GM19240 (cell line): ENCODE results near the gene RBCK1.
"Not testable (repeated sequence)": the region's sequence is repeated elsewhere in the genome, so short reads cannot be mapped to it uniquely, and the experiment has no call there.

ENCODE experiments used
- DNase-seq: peaks from one replicate; pipeline ENCODE4 v3.0.0; 2011; ENCODE audit warnings: low spot score; ENCODE audit not compliant: insufficient read length

Gene RBCK1

DNA sequence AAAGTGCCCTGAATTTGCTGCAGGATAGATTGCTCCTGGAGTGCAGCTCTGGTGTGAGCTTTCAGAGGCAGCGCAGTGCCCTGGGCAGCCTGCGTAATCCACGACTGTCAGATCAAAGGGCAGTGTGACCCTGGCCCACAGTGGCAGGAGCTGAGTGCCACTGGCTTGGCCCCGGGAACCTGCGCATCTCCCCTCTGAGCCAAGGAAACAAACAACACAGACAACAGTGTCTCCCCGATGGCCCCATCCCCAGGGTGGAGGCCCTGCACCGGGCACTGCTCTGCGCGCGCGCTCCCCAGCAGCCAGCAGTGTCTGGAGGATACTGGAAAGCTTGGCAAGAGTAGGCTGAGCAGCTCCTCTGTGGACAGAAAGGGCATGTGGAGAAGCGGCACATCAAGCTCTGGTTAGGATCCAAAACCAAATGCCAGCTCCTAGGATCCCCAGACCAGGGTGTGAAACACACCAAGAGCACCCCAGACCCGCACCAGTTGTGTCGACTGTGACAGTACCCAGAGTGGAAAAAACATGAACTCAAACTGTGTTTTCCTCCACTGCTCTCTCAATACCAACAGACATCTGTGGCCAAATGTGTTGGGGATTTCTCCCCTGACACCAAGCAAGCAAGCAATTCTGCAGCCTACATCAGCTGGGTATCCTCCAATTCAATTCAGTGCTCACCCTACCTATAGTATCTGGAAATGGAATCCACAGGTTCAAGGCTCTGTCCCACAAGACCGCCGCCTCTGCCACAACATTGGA is 26.7 kb downstream of the RBCK1 start:
- DNase-seq = no peak

DNA sequence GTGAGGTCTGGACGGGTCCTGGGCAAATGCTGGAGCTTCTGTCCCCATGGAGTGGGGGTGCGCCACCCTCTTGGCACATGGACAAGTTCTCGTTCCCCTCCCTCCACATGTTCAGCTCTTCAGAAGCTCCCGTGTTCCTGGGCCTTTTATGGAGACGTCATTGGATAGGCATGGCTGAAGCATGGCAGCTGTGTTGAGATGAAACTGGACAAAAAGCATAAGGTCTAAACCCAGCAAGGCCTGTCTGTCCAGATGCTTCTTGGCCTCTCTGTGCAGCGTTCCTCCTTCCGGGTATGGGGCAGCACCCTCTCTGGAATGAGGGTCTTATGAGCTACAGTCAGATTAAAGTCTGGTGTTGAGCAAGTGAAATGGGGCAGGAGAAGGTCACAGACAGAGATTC is 27.5 kb downstream of the RBCK1 start:
- DNase-seq = no peak

DNA sequence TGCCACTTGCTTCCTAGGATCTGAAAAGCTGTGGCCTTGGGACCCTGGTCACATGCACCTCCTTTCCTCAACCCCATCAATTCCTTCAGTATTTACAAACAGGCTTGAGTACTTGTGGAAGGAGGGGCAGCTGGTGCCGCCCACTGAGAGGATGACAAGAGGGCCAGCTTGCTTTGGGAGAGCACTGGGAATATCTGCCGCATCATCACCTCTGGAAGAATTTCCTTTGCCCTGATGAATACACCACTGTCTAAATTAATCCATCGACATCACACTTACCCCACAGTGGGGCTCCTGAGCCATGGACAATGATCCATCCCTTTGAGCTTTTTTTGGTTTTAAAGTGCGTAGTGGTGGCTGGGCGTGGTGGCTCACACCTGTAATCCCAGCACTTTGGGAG is 28.4 kb downstream of the RBCK1 start:
- DNase-seq = no peak

DNA sequence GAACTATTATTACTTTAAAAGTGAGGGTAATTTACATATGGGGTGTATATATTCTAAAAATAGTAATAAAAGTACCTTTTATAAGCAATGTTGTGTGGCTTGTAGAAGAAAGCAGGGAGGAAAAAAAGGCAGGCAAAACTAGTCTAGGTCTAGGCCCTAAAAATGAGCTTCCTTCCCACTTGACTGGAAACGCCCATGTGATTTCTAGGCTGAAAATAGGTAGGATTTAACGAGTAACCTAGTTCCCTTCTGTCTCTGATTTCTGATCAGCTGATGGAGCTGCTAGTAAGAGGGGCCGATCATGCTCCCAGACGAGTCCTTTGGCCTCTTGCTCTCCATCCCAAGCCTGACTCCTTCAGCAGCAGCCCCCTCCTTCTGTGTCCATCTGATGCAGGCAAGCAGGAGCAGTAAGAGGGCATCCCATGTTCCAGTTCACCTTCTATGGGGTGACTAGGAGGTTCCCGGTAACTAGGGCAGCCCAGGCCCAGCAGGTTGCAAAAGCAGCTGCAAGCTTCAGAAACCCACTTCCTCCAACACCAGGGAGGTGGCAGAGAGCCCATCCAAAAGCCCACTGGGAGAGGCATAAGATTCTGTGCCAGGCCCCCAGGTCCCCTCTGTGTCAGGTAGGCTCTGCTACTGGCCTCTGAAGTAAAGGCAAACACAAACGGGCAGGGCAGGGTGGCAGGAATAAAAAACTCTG is 29.8 kb downstream of the RBCK1 start:
- DNase-seq = no peak

DNA sequence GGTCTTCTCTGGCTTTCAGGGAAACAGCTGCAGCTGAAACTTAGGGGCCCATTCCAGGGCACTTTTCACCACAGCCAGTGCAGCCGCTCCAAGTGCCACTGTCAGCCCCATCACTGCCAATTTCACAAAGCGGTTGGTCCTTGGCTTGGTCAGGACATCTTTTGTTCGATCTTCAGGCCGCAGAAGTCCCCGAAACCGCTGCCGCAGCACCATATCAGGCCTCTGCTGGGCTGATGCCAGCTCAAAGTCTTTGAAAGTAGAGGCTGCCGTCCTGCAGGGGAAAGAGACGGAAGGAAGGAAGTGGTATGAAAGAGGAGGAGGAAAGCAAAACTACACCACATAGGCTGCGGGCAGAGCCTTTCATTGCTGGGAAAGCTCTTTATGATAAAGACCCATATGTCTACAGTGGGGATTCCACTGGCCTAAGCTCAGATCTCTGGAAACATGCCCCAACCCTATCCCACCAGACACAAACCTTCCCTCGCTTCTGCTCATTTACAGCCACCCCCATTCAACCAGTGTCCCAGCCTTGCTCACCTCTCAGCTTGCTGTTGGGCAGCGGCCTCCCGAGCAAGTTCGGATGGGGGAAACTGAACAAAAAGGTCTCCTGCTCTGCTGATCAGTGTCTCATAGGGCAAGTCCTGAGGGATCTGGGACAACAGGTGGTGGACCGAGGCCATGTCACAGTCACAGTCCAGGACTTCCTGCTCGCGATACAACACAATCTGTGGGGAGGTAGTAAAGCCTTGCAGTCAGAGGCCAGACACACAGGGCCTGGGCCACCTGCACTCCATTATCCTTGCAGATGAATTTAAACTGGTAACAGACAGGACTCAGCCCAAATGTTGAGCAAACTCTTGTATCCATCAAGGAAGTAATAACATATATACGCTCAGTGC is 30.7 kb downstream of the RBCK1 start:
- DNase-seq = no peak

DNA sequence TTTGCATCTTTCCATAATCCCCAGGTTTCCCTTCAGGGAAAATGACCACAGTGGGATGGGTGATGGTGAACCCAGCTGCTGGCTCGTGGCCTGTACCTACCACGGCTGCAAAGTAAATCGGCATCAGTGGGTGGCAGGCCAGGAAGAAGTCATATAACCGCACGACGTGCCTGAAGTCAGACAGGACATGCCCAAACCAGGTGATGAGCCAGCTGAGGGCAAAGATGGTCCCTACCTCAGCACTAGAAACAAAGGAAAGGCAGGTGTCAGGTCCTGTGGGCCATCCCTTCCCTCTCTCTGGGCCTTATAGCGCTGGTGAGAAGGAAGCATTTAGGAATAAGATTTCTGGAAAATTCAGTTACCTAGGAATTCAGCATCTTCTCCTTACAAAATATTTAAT is 32.0 kb downstream of the RBCK1 start:
- DNase-seq = no peak

DNA sequence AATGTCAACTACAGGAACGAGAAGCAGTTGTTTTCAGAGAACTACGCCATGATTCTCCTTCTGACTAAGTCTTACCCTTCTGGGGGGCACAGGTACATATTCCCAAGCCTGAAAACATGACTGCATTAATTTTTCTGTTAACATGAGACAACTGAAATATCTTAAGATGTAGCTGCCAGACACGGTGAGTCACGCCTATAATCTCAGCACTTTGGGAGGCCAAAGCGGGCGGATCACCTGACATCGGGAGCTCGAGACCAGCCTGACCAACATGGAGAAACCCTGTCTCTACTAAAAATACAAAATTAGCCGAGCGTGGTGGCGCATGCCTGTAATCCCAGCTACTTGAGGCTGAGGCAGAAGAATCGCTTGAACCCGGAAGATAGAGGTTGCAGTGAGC is 32.5 kb downstream of the RBCK1 start:
- DNase-seq = no peak

DNA sequence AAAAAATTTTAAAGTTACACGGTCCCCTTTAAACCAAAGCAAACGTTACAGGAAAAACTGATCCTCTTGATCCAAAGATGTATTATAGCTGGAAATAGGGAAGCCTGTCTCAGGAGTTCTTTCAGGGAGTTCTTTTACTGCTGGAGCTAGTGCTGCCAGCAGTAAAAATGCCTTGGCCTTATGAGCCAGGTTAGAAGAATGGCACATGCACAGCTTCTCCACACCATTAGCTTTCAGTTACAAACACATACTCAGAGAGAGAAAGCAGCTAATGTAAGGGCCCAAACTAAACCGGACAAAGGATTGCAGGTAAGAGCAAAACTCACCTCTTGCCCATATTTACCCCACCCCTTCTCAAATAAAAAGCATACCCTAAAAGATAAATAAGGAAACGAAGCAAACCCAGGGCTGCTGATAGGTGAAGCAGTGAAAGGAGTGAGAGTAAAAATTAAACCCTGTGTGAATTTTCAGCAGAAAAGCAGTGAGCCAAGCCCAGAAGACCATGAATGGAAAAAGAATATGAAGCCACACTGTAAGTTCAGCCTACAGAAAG is 35.2 kb downstream of the RBCK1 start:
- DNase-seq = no peak

DNA sequence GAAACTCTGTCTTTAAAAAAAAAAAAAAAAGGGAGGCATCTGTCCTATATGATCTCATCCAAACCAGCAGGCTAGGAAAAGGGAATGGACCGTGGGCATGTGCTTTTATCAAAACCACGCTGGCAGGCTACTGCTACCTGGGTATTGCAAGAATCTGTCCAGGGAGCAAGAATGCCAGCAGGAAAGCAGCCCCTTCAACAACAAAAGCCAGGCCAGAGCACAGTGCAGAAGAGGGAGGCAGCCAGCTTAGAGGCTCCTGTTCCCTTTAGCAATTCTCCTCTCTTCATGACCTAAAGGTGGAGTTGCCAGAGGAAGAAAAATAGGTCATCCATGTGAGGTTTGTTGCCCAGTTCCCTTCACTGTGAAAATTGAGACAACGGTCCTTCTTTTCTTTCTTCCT is 36.0 kb downstream of the RBCK1 start:
- no peak for DNase-seq

DNA sequence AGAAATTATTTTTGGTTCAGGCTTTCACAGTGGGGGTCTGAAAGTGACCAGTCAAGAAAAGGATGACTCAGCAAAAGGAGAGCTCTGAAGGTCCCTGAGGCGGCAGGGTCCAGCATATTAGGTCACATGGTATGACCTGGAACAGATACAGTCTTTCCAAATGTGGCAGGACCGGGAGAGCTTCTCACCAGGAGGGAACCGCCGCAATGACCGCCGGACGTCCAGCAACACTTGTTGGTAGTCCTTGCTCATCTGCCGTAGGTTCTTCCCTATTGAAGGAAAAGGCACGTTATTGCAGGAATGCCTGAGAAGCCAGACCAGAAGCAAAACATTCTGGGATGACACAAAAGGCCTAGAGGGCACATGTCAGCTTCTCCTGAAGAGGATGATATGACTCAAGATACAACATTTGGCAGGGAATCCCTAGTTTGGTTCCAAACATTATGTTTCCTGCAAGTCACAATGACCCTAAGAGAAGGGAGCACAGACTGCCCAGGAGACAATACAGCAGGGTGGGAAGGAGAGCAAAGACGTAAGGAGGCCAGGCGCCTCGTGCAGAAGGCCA is 36.8 kb downstream of the RBCK1 start:
- DNase-seq = no peak

DNA sequence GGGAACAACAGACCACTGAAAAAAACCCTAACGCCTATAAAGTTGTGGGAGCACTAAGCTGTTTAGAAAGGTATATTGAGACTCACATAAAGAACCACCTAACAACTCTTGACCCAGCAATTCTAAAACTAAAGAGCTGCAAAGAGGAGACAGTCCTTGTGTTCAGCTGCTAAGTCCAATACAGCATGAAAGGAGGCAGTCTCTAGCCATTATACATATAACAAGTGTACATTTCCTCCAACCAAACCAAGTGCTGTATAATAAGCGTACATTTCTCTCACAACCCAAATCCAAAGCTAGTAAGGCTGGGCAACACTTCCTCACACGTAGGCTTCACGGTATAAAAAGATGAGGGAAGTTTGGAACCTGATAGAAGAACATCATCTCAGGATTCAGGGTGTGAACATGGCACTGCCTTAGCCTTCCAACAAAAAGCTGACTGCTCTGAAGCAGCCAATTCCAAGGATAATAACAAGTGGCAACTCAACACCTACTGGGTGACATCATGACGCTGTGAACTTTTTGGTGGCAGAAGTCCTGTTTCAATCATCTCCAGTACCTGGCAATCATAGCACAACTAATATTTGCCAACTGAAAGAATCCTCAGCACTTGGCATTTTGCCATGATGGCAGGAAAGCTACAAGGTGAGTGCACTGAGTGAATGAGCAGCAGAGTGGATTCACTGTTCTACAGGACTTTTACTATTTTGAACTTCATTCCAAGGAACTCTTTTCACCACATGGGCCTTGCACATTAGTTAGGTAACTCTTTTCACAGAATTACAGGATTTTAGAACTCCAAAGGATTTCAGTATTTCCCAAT is 37.6 kb downstream of the RBCK1 start:
- DNase-seq = no peak

DNA sequence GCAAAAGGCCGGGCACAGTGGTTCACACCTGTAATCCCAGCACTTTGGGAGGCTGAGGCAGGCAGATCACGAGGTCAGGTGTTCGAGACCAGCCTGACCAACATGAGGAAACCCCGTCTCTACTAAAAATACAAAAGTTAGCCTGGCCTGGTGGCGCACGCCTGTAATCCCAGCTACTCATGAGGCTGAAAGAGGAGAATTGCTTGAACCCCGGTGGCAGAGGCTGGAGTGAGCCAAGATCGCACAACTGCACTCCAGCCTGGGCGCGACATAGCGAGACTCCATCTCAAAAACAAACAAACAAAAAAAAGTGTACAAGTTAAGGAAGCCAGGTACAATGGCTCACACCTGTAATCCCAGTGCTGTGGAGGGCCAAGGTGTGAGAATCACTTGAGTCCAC is 43.9 kb downstream of the RBCK1 start:
- DNase-seq = not testable (repeated sequence)

DNA sequence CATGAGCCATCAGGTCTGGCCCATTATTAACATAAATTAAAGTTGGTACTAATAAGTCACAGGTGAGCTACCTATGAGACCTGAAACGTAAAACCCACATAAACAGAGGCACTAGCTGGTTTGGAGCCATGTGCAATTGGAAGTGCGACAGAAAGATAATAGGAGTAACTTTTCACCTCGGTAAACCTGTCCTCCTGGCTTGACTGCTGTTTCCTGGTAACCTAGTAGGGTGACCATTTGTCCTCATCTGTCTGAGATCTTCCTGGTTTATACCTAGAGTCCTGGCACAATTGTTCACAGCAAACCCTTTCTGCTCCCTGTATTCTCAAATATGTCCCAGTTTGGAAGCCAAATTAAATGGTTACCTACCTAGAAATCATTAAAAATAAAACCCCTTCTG is 46.9 kb downstream of the RBCK1 start:
- no peak for DNase-seq

DNA sequence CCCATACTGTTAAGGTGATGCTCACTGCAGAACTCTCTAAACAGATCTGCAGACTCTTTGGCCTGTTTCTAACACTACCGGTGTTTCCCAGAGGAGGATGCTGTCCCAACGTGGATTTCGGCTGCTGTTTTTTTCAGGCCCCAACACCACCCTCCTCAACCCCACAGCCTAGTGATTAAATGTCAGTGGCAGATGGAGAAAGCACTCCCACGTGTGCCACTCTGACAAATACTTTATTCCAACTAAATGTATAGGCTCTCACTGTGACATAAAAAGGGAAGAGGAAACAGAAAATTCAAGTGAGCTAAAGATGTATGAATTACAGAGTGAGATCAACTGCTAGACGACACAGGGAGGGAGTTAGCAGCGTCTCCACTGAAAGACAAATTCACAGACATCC is 50.7 kb downstream of the RBCK1 start:
- no peak for DNase-seq

DNA sequence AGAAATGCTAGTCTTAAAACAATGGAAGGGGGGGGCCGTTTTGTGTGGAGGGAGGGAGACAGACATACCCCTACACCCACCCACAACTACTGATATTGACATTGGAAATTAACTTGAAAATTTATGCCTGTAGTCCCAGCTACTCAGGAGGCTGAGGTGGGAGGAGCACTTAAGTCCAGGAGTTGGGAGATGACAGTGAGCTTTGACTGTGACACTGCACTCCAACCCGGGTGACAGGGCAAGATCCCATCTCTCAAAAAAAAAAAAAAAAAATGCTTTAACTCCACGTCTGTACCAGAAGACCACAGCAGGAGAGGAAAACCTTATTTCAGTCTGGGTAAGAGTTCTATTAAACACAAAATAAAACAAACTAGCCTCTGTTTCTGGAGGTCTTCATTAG is 52.1 kb downstream of the RBCK1 start:
- no peak for DNase-seq

DNA sequence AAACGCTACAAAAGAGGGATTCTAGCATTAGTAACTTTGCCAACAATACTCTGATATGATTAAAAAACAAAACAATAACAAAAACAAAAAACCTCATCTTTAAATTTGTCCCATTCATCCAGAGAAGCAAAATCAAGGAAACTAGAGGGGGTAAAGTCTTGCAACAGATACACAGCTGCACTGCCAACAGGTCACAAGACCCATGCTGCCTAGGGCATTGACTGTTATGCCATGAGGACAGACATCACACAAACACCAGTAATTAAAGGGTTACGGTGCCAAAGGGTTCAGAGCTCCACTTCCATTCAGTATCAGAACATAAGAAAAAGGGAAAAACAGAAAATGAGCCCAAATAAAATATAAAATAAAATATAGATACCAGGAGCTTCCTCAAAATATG is 52.6 kb downstream of the RBCK1 start:
- no peak for DNase-seq

DNA sequence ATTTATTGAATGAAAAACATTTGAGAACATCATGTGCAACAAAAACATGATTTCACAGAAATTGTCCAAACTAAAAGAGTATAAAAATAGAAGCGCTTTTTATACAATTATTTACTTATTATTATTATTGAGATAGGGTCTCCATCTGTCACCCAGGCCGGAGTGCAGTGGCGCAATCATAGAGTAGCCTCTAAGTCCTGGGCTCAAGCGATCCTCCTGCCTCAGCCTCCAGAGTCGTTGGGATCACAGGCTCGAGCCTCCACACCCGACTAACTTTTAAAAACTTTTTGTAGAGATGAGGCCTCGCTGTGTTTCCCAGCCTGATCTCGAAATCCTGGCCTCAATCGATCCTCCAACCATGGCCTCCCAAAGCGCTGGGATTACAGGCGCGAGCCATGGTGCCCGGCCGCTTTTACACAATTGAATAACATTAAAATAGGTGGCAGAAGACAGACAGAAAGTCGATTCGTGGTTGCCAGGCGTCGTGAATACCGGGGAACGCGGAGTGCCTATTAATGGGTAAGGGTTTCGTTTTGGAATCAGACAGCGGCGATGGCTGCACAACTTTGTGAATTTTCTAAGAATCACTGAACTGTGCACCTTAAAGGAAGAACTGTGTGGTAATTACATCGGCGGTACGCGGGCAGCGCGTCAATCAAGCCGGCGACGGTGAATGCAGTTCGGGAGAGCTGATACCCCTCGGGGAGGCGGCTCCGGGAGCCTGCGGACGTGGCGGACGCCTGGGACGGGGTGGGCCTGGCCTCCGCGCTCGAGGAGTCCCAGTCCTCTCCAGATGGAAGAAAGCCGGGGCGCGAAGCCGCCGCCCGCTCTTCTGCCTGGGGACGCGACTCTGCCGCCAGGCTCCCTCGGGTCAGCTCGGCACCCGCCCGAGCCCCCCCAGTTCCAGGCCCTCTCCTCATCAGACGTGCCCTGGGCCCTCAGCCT is 53.4 kb downstream of the RBCK1 start:
- DNase-seq = peak; percentile 45

DNA sequence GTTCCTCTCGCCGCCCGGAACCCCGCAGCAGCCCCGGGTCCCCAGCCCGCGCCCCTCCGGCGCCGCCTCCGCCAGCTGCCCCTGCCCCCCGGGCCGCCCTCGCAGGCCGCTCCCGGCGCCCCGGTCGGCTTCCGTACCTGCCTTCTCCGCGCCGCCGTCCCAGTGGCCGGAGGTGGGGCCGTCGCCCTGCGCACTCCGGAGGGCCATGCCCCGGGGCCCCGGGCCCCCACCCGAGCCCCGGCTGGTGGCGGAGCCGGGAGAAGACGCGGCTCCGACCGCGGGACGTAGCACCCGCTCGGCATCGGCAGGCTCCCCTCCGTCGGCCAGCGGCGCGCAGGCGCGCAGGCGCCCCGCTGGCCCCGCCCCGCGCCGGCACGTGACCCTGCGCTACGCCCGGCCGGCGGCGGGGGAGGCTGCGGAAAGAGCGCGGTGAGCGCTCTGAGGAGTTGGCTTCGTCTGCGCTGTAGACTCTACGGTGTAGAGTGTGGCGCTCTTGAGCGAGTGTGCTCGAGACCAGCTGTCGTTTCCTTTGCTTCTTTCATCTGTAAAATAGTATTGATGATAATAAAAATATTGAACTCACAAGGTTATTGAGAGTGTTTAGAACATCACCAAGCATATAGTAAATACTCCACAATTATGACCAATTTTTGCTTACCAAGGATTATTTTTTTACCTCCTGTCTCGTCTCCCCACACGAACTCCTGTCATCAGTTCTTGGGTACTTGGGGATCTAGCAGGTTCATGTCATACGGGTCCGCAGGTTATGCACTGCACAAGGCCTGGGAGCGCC is 54.3 kb downstream of the RBCK1 start, which contains the start of gene TBC1D20:
TBC1D20 (minus strand) TSS at position 335 of the 793 bp plus-strand sequence; CDS start at position 207, 128 bp downstream.
- DNase-seq = peak; percentile 85

DNA sequence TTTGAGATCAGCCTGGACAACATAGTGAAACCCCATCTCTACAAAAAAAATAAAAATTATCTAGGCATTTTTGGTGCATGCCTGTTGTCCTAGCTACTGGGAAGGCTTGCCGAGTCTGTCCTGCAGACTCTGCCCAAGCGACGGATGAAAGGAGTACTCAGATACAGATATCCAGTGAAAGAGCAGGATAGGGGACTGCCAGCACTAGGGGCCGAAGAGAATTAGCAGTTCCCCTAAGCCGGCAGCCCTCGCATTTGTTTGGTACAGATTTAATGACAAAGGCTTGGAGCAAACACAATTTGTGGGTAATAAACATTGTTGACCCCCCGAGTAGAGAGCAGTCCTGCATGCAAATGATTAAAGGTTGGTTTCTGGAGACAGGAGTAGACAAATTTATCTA is 59.7 kb downstream of the RBCK1 start:
- no peak for DNase-seq
